ENCODE data around the gene PCDHGA10. TPM values are rescaled to one million over a fixed set of nuclear protein-coding genes. Genes with fewer than 3 reads are reported as not detected.
"Not testable (repeated sequence)": the region's sequence is repeated elsewhere in the genome, so short reads cannot be mapped to it uniquely, and the experiment has no call there.

PCDHGA10 gene
- 11.0 TPM for total RNA-seq
- long read RNA-seq, result 0 reads

DNA sequence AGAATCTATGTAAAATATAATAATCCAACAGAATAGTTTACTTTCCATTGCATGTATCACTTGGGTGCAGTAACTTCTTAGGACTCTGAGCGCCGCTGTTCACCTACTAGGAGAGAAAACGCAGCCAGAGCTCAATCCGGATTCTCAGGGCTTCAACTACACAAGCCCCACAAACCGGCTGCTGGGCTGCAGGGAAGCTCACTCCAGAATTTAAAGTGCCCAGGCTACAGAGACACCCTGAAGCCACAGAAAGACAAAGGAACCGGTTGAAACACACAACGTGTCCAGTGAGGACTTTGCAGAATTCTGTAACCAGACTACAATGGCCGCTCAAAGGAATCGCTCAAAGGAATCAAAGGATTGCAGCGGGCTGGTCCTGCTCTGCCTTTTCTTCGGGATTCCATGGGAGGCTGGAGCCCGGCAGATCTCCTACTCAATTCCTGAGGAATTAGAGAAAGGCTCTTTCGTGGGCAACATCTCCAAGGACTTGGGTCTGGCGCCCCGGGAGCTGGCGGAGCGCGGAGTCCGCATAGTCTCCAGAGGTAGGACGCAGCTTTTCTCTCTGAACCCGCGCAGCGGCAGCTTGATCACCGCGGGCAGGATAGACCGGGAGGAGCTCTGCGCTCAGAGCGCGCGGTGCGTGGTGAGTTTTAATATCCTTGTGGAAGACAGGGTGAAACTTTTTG, at the start of gene PCDHGA10:
Gene PCDHGA10 (plus strand): TSS at position 134 of the 686 bp plus-strand sequence. CDS start 189 bp downstream, at position 323.
- intact Hi-C loops (cut with DNase I), result no loop called here
- DNase-seq (ENCODE audit: low spot score), result no peak

- peak; percentile 49 for DNase-seq (ENCODE audit: low spot score)
- intact Hi-C loops (cut with DNase I), result no loop called here
Measured at GRCh38 chr5:141363952-141364660, 48.7 kb upstream of the PCDHGA10 start, which contains the start of gene PCDHGA5. Gene PCDHGA5, plus strand, starts transcription at chr5:141364162. Its CDS starts 169 bp downstream, at chr5:141364331.

DNA sequence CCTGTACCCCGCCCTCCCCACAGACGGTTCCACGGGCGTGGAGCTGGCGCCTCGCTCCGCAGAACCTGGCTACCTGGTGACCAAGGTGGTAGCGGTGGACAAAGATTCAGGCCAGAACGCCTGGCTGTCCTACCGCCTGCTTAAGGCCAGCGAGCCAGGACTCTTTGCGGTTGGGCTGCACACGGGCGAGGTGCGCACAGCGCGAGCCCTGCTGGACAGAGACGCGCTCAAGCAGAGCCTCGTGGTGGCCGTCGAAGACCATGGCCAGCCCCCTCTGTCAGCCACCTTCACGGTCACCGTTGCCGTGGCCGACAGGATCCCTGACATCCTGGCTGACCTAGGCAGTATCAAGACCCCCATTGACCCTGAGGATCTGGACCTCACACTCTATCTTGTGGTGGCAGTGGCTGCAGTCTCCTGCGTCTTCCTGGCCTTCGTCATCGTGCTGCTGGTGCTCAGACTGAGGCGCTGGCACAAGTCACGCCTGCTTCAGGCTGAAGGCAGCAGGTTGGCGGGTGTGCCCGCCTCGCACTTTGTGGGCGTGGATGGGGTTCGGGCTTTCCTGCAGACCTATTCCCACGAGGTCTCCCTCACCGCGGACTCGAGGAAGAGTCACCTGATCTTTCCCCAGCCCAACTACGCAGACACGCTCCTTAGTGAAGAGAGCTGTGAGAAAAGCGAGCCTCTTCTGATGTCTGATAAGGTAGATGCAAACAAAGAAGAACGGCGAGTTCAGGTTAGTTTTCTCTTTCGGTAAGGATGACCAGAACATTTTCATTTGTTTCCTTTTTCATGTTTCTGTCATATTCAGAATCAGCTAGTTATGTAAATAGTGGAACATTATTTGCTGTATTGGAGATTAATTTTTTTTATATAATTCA, 46.5 kb upstream of the PCDHGA10 start:
- intact Hi-C loops (cut with DNase I), result no loop called here
- DNase-seq (ENCODE audit: low spot score), result no peak

DNA sequence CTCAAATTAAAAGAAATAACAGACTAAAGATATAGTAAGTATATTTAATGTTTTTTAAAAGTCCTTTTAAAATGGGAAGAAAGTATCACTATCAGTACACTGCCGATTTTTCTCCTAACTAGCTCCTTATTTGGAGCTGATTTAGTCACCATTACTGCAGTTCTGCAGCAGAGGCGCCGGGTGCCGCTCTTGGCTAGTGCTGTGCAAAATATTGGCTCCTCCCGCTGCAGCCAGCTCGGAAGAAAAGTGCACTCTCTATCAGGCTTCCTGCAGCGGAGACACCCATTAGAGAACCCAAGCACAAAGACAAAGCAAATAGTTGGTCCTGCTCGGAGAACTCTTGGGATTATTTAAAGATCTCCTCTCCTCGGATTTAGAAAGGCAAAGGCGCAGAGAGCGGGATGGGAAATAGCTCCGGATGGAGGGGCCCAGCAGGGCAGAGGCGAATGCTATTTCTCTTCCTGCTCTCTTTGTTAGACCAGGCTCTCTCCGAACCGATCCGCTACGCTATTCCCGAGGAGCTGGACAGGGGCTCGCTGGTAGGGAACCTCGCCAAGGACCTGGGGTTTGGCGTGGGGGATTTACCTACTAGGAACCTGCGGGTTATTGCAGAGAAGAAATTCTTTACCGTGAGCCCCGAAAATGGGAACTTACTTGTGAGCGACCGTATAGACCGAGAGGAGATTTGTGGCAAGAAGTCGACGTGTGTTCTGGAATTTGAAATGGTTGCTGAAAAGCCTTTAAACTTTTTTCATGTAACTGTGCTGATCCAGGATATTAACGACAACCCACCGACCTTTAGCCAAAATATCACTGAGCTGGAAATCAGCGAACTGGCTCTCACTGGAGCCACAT, 42.6 kb upstream of the PCDHGA10 start, which contains the start of gene PCDHGB3:
Gene PCDHGB3 (plus strand): TSS at position 249 of the 855 bp plus-strand sequence. CDS start 153 bp downstream, at position 402.
- intact Hi-C loops (cut with DNase I), result loop anchor here (2.0 kb wide), 1 partner anchor 21 kb away; no protein-coding TSS in a partner anchor

GRCh38 chr5:141371572-141372475, 41.0 kb upstream of the PCDHGA10 start:
- no peak for DNase-seq (ENCODE audit: low spot score)
- intact Hi-C loops (cut with DNase I), result loop anchor here (2.0 kb wide), 1 partner anchor 19 kb away; no protein-coding TSS in a partner anchor

More for the DNA sequence above, 42.6 kb upstream of the PCDHGA10 start, which contains the start of gene PCDHGB3:
- DNase-seq (ENCODE audit: low spot score), result peak; percentile 74

DNA sequence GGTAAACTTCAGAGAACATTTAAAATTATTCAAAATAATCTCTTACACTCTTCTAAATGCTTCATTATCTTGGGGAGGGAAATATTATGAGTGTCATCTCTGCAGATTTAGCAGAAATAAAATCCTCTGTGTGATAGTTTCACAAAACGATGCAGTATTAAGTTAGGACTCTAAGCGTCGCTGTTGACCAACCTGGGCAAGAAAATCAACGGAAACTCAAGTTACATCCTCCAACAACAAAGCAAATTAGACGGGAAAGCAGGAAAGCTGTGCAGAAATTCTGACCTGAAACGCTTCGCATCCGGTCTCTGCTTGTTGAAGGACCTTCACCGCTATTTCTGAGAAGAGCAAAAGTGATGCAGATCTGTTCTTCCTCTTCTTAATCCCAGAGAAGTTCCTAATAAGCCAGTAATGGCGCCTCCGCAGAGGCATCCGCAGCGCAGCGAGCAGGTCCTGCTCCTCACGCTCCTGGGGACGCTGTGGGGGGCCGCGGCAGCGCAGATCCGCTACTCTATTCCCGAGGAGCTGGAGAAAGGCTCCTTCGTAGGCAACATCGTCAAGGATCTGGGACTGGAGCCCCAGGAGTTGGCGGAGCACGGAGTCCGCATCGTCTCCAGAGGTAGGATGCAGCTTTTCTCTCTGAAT, 39.0 kb upstream of the PCDHGA10 start, which contains the start of gene PCDHGA6:
Gene PCDHGA6 (plus strand): TSS at position 219 of the 645 bp plus-strand sequence. CDS start 193 bp downstream, at position 412.
- no peak for DNase-seq (ENCODE audit: low spot score)
- intact Hi-C loops (cut with DNase I), result no loop called here

GRCh38 chr5:141374627-141375026, 38.2 kb upstream of the PCDHGA10 start:
- DNase-seq (ENCODE audit: low spot score), result no peak
- intact Hi-C loops (cut with DNase I), result no loop called here

DNA sequence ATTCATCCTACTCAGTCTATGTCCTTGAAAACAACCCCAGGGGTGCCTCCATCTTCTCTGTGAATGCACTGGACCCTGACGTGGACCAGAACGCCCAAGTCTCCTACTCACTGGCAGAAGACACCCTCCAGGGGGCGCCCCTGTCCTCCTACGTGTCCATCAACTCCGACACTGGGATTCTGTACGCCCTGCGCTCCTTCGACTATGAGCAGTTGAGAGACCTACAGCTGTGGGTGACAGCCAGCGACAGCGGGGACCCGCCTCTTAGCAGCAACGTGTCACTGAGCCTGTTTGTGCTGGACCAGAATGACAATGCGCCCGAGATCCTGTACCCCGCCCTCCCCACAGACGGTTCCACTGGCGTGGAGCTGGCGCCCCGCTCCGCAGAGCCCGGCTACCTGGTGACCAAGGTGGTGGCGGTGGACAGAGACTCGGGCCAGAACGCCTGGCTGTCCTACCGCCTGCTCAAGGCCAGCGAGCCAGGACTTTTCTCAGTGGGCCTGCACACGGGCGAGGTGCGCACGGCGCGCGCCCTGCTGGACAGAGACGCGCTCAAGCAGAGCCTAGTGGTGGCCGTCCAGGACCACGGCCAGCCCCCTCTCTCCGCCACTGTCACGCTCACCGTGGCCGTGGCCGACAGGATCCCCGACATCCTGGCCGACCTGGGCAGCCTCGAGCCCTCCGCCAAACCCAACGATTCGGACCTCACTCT, 37.2 kb upstream of the PCDHGA10 start:
- intact Hi-C loops (cut with DNase I); DNase-seq (ENCODE audit: low spot score): not testable (repeated sequence)

- DNase-seq (ENCODE audit: low spot score), result no peak
- intact Hi-C loops (cut with DNase I), result no loop called here
Measured at GRCh38 chr5:141382469-141383294, 30.1 kb upstream of the PCDHGA10 start, which contains the start of gene PCDHGA7. Gene PCDHGA7, plus strand, starts transcription at chr5:141382742. Its CDS starts 158 bp downstream, at chr5:141382900.

GRCh38 chr5:141383345-141383744, 29.4 kb upstream of the PCDHGA10 start:
- intact Hi-C loops (cut with DNase I), result no loop called here
- DNase-seq (ENCODE audit: low spot score), result no peak

GRCh38 chr5:141384471-141385267, 28.1 kb upstream of the PCDHGA10 start:
- intact Hi-C loops (cut with DNase I), result no loop called here
- no peak for DNase-seq (ENCODE audit: low spot score)

- DNase-seq (ENCODE audit: low spot score); intact Hi-C loops (cut with DNase I): not testable (repeated sequence)
Measured at GRCh38 chr5:141387557-141388311, 25.1 kb upstream of the PCDHGA10 start, which contains the start of gene PCDHGB4. Gene PCDHGB4, plus strand, starts transcription at chr5:141387698. Its CDS starts 187 bp downstream, at chr5:141387885.

DNA sequence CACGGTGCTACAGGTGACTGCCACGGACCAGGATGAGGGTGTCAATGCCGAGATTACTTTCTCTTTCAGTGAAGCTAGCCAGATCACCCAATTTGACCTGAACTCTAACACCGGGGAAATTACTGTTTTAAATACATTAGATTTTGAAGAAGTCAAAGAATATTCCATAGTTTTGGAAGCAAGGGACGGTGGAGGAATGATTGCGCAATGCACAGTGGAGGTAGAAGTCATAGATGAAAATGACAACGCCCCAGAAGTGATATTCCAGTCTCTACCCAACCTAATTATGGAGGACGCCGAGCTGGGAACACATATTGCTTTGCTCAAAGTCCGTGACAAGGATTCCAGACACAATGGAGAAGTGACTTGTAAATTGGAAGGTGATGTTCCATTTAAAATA, 24.1 kb upstream of the PCDHGA10 start:
- intact Hi-C loops (cut with DNase I), result no loop called here
- DNase-seq (ENCODE audit: low spot score), result no peak

Data from cardiac septum (tissue), 1 donor.